C4-2B (cell line): ENCODE measurements around the gene SPON1.

ENCODE experiments used
- CTCF ChIP-seq: fragments of 450-650 bp; conservative IDR thresholded peaks from 2 replicates; pipeline ENCODE4 v1.5.1; 2017; ENCODE audit warnings: mild to moderate bottlenecking
- ZFX ChIP-seq: fragments of 450-650 bp; IDR thresholded peaks from 2 replicates; pipeline ENCODE4 v1.6.1; 2017

- TF ChIP-seq CTCF (no peak), ZFX (no peak)
Observed at GRCh38 chr11:14018441-14018840, 55.9 kb downstream of the SPON1 start.
